ENCODE data around the gene TSPEAR.

The TSPEAR gene

GRCh38 chr21:44599264-44600029 is 111.9 kb downstream of the TSPEAR start:
- no peak for TF ChIP-seq MAX (IDR thresholded peaks at IDR 0.05; ENCODE audit: low read depth, low read length)
- no peak overlapping the region for H3K4me3 ChIP-seq (ENCODE audit: low read depth, low read length)
- no peak for DNase-seq (ENCODE audit: low read depth)

- TF ChIP-seq, protein P1, sequence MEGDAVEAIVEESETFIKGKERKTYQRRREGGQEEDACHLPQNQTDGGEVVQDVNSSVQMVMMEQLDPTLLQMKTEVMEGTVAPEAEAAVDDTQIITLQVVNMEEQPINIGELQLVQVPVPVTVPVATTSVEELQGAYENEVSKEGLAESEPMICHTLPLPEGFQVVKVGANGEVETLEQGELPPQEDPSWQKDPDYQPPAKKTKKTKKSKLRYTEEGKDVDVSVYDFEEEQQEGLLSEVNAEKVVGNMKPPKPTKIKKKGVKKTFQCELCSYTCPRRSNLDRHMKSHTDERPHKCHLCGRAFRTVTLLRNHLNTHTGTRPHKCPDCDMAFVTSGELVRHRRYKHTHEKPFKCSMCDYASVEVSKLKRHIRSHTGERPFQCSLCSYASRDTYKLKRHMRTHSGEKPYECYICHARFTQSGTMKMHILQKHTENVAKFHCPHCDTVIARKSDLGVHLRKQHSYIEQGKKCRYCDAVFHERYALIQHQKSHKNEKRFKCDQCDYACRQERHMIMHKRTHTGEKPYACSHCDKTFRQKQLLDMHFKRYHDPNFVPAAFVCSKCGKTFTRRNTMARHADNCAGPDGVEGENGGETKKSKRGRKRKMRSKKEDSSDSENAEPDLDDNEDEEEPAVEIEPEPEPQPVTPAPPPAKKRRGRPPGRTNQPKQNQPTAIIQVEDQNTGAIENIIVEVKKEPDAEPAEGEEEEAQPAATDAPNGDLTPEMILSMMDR (IDR thresholded peaks at IDR 0.05; ENCODE audit: low read depth, low read length): no peak
- TF ChIP-seq MYC (IDR thresholded peaks at IDR 0.05; ENCODE audit: low read depth, low read length) (no peak), MAX (IDR thresholded peaks at IDR 0.05; ENCODE audit: low read depth, low read length) (no peak)
- H3K4me3 ChIP-seq (ENCODE audit: low read depth, low read length): no peak overlapping the region
- no peak for DNase-seq (ENCODE audit: low read depth)
These were observed 113.3 kb downstream of the TSPEAR start for GRCh38 chr21:44598061-44598460.

GRCh38 chr21:44596068-44596725 is 115.2 kb downstream of the TSPEAR start:
- TF ChIP-seq, protein P1 (IDR thresholded peaks at IDR 0.05; ENCODE audit: low read depth, low read length): no peak
- no peak for TF ChIP-seq MYC (IDR thresholded peaks at IDR 0.05; ENCODE audit: low read depth, low read length)
- no peak for TF ChIP-seq MAX (IDR thresholded peaks at IDR 0.05; ENCODE audit: low read depth, low read length)
- TF ChIP-seq POLR2A (IDR thresholded peaks at IDR 0.05; ENCODE audit: extremely low read depth, insufficient read length): no peak
- DNase-seq (ENCODE audit: low read depth): no peak
- H3K4me3 ChIP-seq (ENCODE audit: low read depth, low read length): no peak overlapping the region

GRCh38 chr21:44595524-44595923 is 115.8 kb downstream of the TSPEAR start:
- TF ChIP-seq MAX (IDR thresholded peaks at IDR 0.05; ENCODE audit: low read depth, low read length): no peak
- no peak for TF ChIP-seq MYC (IDR thresholded peaks at IDR 0.05; ENCODE audit: low read depth, low read length)
- H3K4me3 ChIP-seq (ENCODE audit: low read depth, low read length): no peak overlapping the region
- DNase-seq (ENCODE audit: low read depth): no peak

DNA sequence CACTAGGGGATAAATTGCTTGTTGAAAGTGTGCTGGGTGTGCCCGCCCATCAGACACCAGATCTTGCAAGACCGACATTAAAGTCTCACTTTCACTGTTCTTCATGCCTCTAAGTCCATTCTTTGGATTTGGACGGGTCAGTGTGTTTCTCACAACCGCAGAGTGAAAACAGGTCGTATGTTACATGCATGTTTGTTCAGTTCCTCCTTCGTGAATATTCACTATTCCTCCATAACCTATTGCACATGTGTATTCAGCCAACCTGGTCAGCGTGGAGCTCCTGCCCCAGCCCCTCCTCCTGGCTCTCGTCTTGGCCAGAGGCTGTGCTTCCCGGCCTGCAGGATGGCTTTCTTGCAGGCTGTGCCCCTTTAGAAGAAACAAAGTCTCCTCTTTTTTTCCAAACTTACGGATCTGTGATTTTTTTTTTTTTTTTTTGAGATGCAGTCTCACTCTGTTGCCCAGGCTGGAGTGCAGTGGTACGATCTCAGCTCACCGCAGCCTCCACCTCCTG is 116.9 kb downstream of the TSPEAR start:
- TF ChIP-seq, protein P1 (IDR thresholded peaks at IDR 0.05; ENCODE audit: low read depth, low read length): no peak
- TF ChIP-seq POLR2A (IDR thresholded peaks at IDR 0.05; ENCODE audit: extremely low read depth, insufficient read length): no peak
- TF ChIP-seq MYC (IDR thresholded peaks at IDR 0.05; ENCODE audit: low read depth, low read length): no peak
- TF ChIP-seq MAX (IDR thresholded peaks at IDR 0.05; ENCODE audit: low read depth, low read length): no peak
- no peak for DNase-seq (ENCODE audit: low read depth)

DNA sequence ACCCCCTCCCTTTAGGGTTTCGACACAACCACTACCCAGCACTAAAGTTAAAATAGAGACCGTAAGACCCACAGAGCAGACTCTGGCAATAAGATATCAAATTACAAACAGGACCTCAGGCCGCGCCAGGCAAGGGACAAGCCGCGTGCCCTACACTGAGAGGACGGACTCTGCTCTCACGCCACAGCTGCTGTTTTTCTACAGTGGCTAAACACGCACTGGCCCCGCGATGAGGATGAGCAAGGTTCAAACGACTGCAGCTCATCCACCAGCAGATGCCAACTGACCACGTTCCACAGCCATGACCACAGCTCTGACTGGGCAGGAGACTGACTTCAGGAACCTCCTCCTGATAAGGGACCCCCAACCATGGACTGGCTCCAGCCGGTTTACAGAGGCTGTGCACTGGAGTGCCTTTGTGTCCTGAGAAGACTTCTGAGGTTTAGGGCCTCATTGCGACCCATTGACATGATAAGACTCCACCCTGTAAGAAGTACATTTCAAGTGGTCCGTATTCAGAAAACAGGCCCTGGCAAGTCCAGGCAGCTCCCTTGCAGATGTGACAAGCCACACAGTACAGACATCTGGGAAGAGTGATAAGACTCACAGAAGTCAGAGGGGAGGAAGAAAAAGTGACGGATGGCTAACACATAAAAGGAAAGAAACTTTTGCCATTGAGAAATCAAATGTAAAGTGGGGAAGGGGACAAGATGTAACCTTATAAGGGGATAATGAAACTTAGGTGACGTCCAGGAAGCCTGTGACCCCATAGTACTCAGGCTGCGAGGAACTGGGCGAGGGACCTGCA is 117.6 kb downstream of the TSPEAR start:
- TF ChIP-seq MYC (IDR thresholded peaks at IDR 0.05; ENCODE audit: low read depth, low read length): no peak; the same call in 1 of the 2 replicates
- TF ChIP-seq POLR2A (IDR thresholded peaks at IDR 0.05; ENCODE audit: extremely low read depth, insufficient read length): no peak
- TF ChIP-seq, protein P1 (IDR thresholded peaks at IDR 0.05; ENCODE audit: low read depth, low read length): no peak
- TF ChIP-seq MAX (IDR thresholded peaks at IDR 0.05; ENCODE audit: low read depth, low read length): peak; percentile 60
- no peak overlapping the region for H3K4me3 ChIP-seq (ENCODE audit: low read depth, low read length)
- peak; percentile 52 for DNase-seq (ENCODE audit: low read depth)

More for the DNA sequence above, 116.9 kb downstream of the TSPEAR start:
- H3K4me3 ChIP-seq (ENCODE audit: low read depth, low read length): no peak overlapping the region

All from NB4 (cell line).